Breast epithelium (tissue), 3 donors: ENCODE data around the gene VSIG10L.

ENCODE experiments used
- POLR2A ChIP-seq: fragments of 450-650 bp; IDR thresholded peaks from one replicate; pipeline ENCODE4 v1.6.1; 2016; ENCODE audit warnings: antibody characterized with exemption, mild to moderate bottlenecking, moderate library complexity
- POLR2AphosphoS5 ChIP-seq, 3 donors: sonication (generic); formaldehyde crosslinking; IDR thresholded peaks; one replicate each; pipeline ENCODE4 v1.6.1; 2017; ENCODE audit warnings: antibody characterized with exemption in 3 of 3
- TF ChIP-seq, protein P1 (sequence below), 3 donors: fragments of 450-650 bp; IDR thresholded peaks; one replicate each; pipeline ENCODE4 v1.5.1; 2016 to 2017; ENCODE audit warnings: antibody characterized with exemption in 3 of 3, mild to moderate bottlenecking in 3 of 3, moderate library complexity in 3 of 3

DNA sequence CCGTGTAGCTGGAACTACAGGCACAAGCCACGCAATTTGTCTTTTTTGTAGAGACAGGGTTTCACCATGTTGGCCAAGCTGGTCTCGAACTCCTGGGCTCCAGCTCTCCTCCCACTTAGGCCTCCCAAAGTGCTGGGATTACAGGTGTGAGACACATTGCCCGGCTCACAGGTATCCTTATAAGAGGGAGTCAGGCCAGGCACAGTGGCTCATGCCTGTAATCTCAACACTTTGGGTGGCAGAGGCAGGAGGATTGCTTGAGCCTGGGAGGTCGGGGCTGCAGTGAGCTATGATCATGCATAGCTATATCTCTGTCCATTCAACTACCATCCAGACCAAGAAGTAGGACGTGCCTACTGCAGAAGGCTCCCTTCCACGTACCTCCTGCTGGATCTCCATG, 40.7 kb downstream of the VSIG10L start:
- TF ChIP-seq, protein P1, sequence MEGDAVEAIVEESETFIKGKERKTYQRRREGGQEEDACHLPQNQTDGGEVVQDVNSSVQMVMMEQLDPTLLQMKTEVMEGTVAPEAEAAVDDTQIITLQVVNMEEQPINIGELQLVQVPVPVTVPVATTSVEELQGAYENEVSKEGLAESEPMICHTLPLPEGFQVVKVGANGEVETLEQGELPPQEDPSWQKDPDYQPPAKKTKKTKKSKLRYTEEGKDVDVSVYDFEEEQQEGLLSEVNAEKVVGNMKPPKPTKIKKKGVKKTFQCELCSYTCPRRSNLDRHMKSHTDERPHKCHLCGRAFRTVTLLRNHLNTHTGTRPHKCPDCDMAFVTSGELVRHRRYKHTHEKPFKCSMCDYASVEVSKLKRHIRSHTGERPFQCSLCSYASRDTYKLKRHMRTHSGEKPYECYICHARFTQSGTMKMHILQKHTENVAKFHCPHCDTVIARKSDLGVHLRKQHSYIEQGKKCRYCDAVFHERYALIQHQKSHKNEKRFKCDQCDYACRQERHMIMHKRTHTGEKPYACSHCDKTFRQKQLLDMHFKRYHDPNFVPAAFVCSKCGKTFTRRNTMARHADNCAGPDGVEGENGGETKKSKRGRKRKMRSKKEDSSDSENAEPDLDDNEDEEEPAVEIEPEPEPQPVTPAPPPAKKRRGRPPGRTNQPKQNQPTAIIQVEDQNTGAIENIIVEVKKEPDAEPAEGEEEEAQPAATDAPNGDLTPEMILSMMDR (IDR thresholded peaks at IDR 0.05): no peak
- TF ChIP-seq POLR2A: no peak
- no peak for TF ChIP-seq POLR2AphosphoS5 (IDR thresholded peaks at IDR 0.05)
